GM10248 (cell line): ENCODE results near the gene SYPL2.

ENCODE experiments used
- CTCF ChIA-PET: fragments of 300-600 bp; sonication (Branson Sonifier 250); formaldehyde crosslinking; extraction: SDS; loops from one replicate; lab custom pipeline; 2021; ENCODE audit warnings: antibody characterized with exemption; lab: Yijun Ruan, JAX
- POLR2A ChIA-PET: fragments of 350-650 bp; sonication (Branson Sonifier 250); formaldehyde crosslinking; extraction: SDS; loops from one replicate; lab custom pipeline; 2020; ENCODE audit warnings: antibody characterized with exemption; lab: Yijun Ruan, JAX
- DNase-seq: peaks from one replicate; pipeline ENCODE4 v3.0.0; 2012; ENCODE audit errors: extremely low spot score
- CTCF ChIP-seq: IDR thresholded peaks from 2 replicates; pipeline ENCODE4 v1.5.1; 2012; ENCODE audit warnings: mild to moderate bottlenecking, low read depth; ENCODE audit errors: extremely low read depth, missing control alignments, control extremely low read depth

Gene SYPL2

GRCh38 chr1:109482791-109483671, 16.7 kb downstream of the SYPL2 start:
- ChIA-PET CTCF (interaction anchor here (0.7 to 43.8 kb wide), 9 partner anchors 11 to 547 kb away, joined by 3 to 1898 read pairs (median 3); partner anchors contain the start of genes AHCYL1, CYB561D1 and GPR61), POLR2A (interaction anchor here (0.5 to 1.2 kb wide), 3 partner anchors 49 to 66 kb away, joined by 3 to 4 read pairs (median 3); partner anchors contain the start of gene GNAI3)
- no peak for DNase-seq
- peak; percentile 24 for TF ChIP-seq CTCF

GRCh38 chr1:109483672-109484518, 17.5 kb downstream of the SYPL2 start, which contains the start of gene ATXN7L2:
TSS of gene ATXN7L2 (plus strand) at chr1:109483905. CDS start at chr1:109483954, 49 bp downstream.
- no peak for TF ChIP-seq CTCF
- peak; percentile 99 for DNase-seq
- CTCF ChIA-PET, result interaction anchor here (0.7 to 43.8 kb wide), 10 partner anchors 10 to 546 kb away, joined by 3 to 1898 read pairs (median 3); partner anchors contain the start of genes AHCYL1, CYB561D1, GNAI3 and GPR61
- POLR2A ChIA-PET, result interaction anchor here (1.2 kb wide), 1 partner anchor 59 kb away, joined by 3 read pairs; no protein-coding TSS in a partner anchor

- DNase-seq, result no peak
- ChIA-PET POLR2A (no interaction called here), CTCF (interaction anchor here (0.7 to 43.8 kb wide), 7 partner anchors 10 to 545 kb away, joined by 3 to 1898 read pairs (median 4); partner anchors contain the start of genes AHCYL1, CYB561D1, GNAI3 and GPR61)
- TF ChIP-seq CTCF, result no peak
Measured at GRCh38 chr1:109484519-109484975, 18.2 kb downstream of the SYPL2 start.

- no peak for DNase-seq
- CTCF ChIA-PET, result interaction anchor here (1.1 to 43.8 kb wide), 6 partner anchors 9 to 499 kb away, joined by 3 to 1898 read pairs (median 8); partner anchors contain the start of genes AHCYL1, CYB561D1 and GPR61
- TF ChIP-seq CTCF, result no peak
- POLR2A ChIA-PET, result interaction anchor here (0.5 kb wide), 1 partner anchor 47 kb away, joined by 3 read pairs; no protein-coding TSS in a partner anchor
Measured at GRCh38 chr1:109485001-109485400, 18.7 kb downstream of the SYPL2 start.

- CTCF ChIA-PET, result interaction anchor here (1.6 to 43.8 kb wide), 5 partner anchors 19 to 153 kb away, joined by 3 to 1898 read pairs (median 10); partner anchors contain the start of genes AMIGO1 and GPR61
Measured at GRCh38 chr1:109487261-109487660, 20.9 kb downstream of the SYPL2 start.

More at GRCh38 chr1:109487261-109487660, 20.9 kb downstream of the SYPL2 start:
- DNase-seq, result no peak
- TF ChIP-seq CTCF, result no peak
- POLR2A ChIA-PET, result no interaction called here
